IMR-90 (cell line): Measurements from ENCODE around the gene IRGQ. TPM values are rescaled to one million over a fixed set of nuclear protein-coding genes. Genes with fewer than 3 reads are reported as not detected.
"Not testable (repeated sequence)": the region's sequence is repeated elsewhere in the genome, so short reads cannot be mapped to it uniquely, and the experiment has no call there.

Source experiments
- ATAC-seq: fragments of 200-7000 bp; cut with Tn5 transposase; 2 replicates; pipeline ENCODE4 v1.9.1; 2020; ENCODE audit warnings: low read depth, mild to moderate bottlenecking, moderate library complexity
- BruUV-seq: library from RNA; stranded (reverse); fragments of 400-500 nt; replicated peaks from 2 replicates; lab custom pipeline; 2021; lab: Mats Ljungman, UMichigan
- CTCF ChIA-PET: fragments of 300-600 bp; formaldehyde crosslinking; extraction: SDS; loops from one replicate; lab custom pipeline; 2021; ENCODE audit warnings: antibody characterized with exemption; lab: Yijun Ruan, JAX
- POLR2A ChIA-PET: fragments of 300-600 bp; sonication (Branson Sonifier 250); formaldehyde crosslinking; loops from one replicate; lab custom pipeline; 2022; ENCODE audit warnings: antibody characterized with exemption; ENCODE audit not compliant: unreplicated experiment; lab: Charles Lee
- DNase-seq: peaks from one replicate; pipeline ENCODE4 v3.0.0; 2013
- H2AFZ ChIP-seq: replicated peaks from 2 replicates; pipeline ENCODE3; 2013; ENCODE audit warnings: low read length, mild to moderate bottlenecking; ENCODE audit not compliant: poor library complexity
- H2AK5ac ChIP-seq: 2 replicates; pipeline ENCODE4 v1.6.1; 2013; ENCODE audit warnings: low read depth, low read length, inconsistent platforms
- H2AK9ac ChIP-seq: replicated peaks from 2 replicates; pipeline ENCODE3; 2013; ENCODE audit warnings: mild to moderate bottlenecking, low read depth, low read length, moderate library complexity; ENCODE audit not compliant: poor library complexity
- H2BK120ac ChIP-seq: 2 replicates; pipeline ENCODE4 v1.6.1; 2013; ENCODE audit warnings: low read depth, low read length, inconsistent platforms
- H2BK15ac ChIP-seq: 3 replicates; pipeline ENCODE4 v1.6.1; 2013; ENCODE audit warnings: low read depth, low read length, inconsistent platforms
- H2BK20ac ChIP-seq: 2 replicates; pipeline ENCODE4 v1.6.1; 2013; ENCODE audit warnings: low read depth, mild to moderate bottlenecking, inconsistent platforms, low read length, moderate library complexity
- H2BK5ac ChIP-seq: 2 replicates; pipeline ENCODE4 v1.6.1; 2013; ENCODE audit warnings: mild to moderate bottlenecking, low read depth, low read length, inconsistent platforms; ENCODE audit not compliant: poor library complexity, severe bottlenecking
- H3K14ac ChIP-seq: replicated peaks from 2 replicates; pipeline ENCODE4 v1.6.1; 2013; ENCODE audit warnings: low read depth, low read length, inconsistent platforms
- H3K18ac ChIP-seq: 2 replicates; pipeline ENCODE4 v1.6.1; 2013; ENCODE audit warnings: low read depth, low read length, control low read depth
- H3K23ac ChIP-seq: 2 replicates; pipeline ENCODE4 v1.6.1; 2013; ENCODE audit warnings: low read depth, low read length, inconsistent platforms
- H3K27ac ChIP-seq: 2 replicates; pipeline ENCODE4 v1.5.1; 2013; ENCODE audit warnings: mild to moderate bottlenecking, control low read depth, low read length; ENCODE audit not compliant: insufficient read depth
- H3K27me3 ChIP-seq: 2 replicates; pipeline ENCODE4 v1.6.1; 2013; ENCODE audit warnings: low read length; ENCODE audit not compliant: control insufficient read depth, insufficient read depth
- H3K36me3 ChIP-seq: 2 replicates; pipeline ENCODE4 v1.6.1; 2013; ENCODE audit warnings: low read length, mixed read lengths; ENCODE audit not compliant: control insufficient read depth, insufficient read depth
- H3K4ac ChIP-seq: 2 replicates; pipeline ENCODE4 v1.6.1; 2013; ENCODE audit warnings: low read depth, low read length, inconsistent platforms
- H3K4me1 ChIP-seq: 2 replicates; pipeline ENCODE4 v1.6.1; 2013; ENCODE audit warnings: low read length, mixed read lengths; ENCODE audit not compliant: control insufficient read depth, insufficient read depth
- H3K4me2 ChIP-seq: 2 replicates; pipeline ENCODE4 v1.6.1; 2013; ENCODE audit warnings: low read depth, mild to moderate bottlenecking, control low read depth, low read length, moderate library complexity
- H3K4me3 ChIP-seq: 2 replicates; pipeline ENCODE4 v1.5.1; 2013; ENCODE audit warnings: low read depth, mild to moderate bottlenecking, control low read depth, low read length, moderate library complexity; ENCODE audit not compliant: insufficient read depth
- H3K56ac ChIP-seq: 2 replicates; pipeline ENCODE4 v1.6.1; 2013; ENCODE audit warnings: low read length, inconsistent platforms; ENCODE audit not compliant: insufficient read depth; ENCODE audit errors: extremely low read depth
- H3K79me1 ChIP-seq, 2 experiments: 2 replicates each; pipeline ENCODE4 v1.6.1; 2013; ENCODE audit warnings: low read length in 2 of 2, inconsistent platforms in 1 of 2, low read depth in 1 of 2
- H3K9ac ChIP-seq: 2 replicates; pipeline ENCODE4 v1.6.1; 2013; ENCODE audit warnings: low read depth, low read length, control low read depth
- H3K9me1 ChIP-seq: 2 replicates; pipeline ENCODE4 v1.6.1; 2013; ENCODE audit warnings: low read length, inconsistent platforms; ENCODE audit not compliant: insufficient read depth
- H3K9me3 ChIP-seq: 2 replicates; pipeline ENCODE4 v1.6.1; 2013; ENCODE audit warnings: low read length; ENCODE audit not compliant: control insufficient read depth, insufficient read depth
- H4K20me1 ChIP-seq: 2 replicates; pipeline ENCODE4 v1.6.1; 2013; ENCODE audit warnings: low read length, inconsistent platforms; ENCODE audit not compliant: insufficient read depth
- H4K5ac ChIP-seq: 2 replicates; pipeline ENCODE4 v1.6.1; 2013; ENCODE audit warnings: mild to moderate bottlenecking, low read depth, low read length, control low read depth
- H4K8ac ChIP-seq, 2 experiments: 2 replicates each; pipeline ENCODE4 v1.6.1; 2013; ENCODE audit warnings: low read depth in 2 of 2, low read length in 2 of 2, control low read depth in 1 of 2, inconsistent platforms in 1 of 2
- H4K91ac ChIP-seq: 2 replicates; pipeline ENCODE4 v1.6.1; 2013; ENCODE audit warnings: low read depth, low read length, inconsistent platforms; ENCODE audit not compliant: insufficient read depth
- WGBS, 2 experiments: methylation state at CpG; one replicate each; pipeline versions ENCODE4 v1.1.5 to v1.1.7; 2013; ENCODE audit warnings: missing lambda C conversion rate in 2 of 2; ENCODE audit not compliant: insufficient read length in 1 of 2; ENCODE audit errors: extremely low coverage in 2 of 2; 5-methylcytosine and 5-hydroxymethylcytosine counted together
- dilution Hi-C: fragments of 300-500 bp; cut with HindIII; formaldehyde crosslinking; loops from one replicate; pipeline ENCODE4 v1.14.3; 2018; ENCODE audit warnings: low sequenced_read_pairs; ENCODE audit not compliant: unreplicated experiment
- in situ Hi-C: fragments of 300-500 bp; cut with MboI; formaldehyde crosslinking; loops from 3 replicates; pipeline ENCODE4 v1.14.3; 2019; ENCODE audit warnings: low sequenced_read_pairs, inconsistent platforms, mixed read lengths
- intact Hi-C: fragments of 100-400 bp; cut with micrococcal nuclease; formaldehyde crosslinking; loops from 2 replicates; pipeline ENCODE4 v1.10.0; 2022
- polyA plus RNA-seq, 3 experiments: library from polyadenylated mRNA; depleted of rRNA; stranded (reverse); fragments of >200 nt; gene quantifications; 2 replicates each; pipeline ENCODE4 v1.2.3, GENCODE V29; 2012; ENCODE audit warnings: low replicate concordance in 1 of 3
- total RNA-seq: library from RNA; depleted of rRNA; stranded (reverse); fragments of >200 nt; gene quantifications from 2 replicates; pipeline ENCODE4 v1.2.3, GENCODE V29; 2012

Gene IRGQ
- total and polyA plus RNA-seq, 2 of the 4 experiments (the other 2 are of a cell fraction): 9.0 to 9.9 TPM

- in situ Hi-C loops, ATAC-seq, H3K9me1 ChIP-seq, POLR2A ChIA-PET, H2BK5ac ChIP-seq, H3K27me3 ChIP-seq, H3K9ac ChIP-seq, H4K91ac ChIP-seq, dilution Hi-C loops, H2AK9ac ChIP-seq, H3K18ac ChIP-seq, H2AFZ ChIP-seq, H3K4me1 ChIP-seq, H4K20me1 ChIP-seq, H3K23ac ChIP-seq, H2BK15ac ChIP-seq, CTCF ChIA-PET, H3K14ac ChIP-seq, H2BK120ac ChIP-seq, BruUV-seq, H2AK5ac ChIP-seq, H3K56ac ChIP-seq, H3K4me3 ChIP-seq, H3K4ac ChIP-seq, H3K4me2 ChIP-seq, H3K9me3 ChIP-seq, H2BK20ac ChIP-seq, DNase-seq, intact Hi-C loops, H3K27ac ChIP-seq, H4K8ac ChIP-seq, H4K5ac ChIP-seq: not testable (repeated sequence)
- Histone ChIP-seq H3K36me3 (peaks cover 12% of the 10 kb centered on the region), H3K79me1 (peaks cover 24 to 42% of the 10 kb centered on the region in 2 experiments)
- WGBS, 2 experiments: no CpG with 5 or more reads among the region's 5 CpGs
These were observed 4.4 kb upstream of the IRGQ start for GRCh38 chr19:43600326-43600725.
